Bronchial epithelial cell (primary cell): ENCODE results near the gene NOL8. TPM values are rescaled to one million over a fixed set of nuclear protein-coding genes. Genes with fewer than 3 reads are reported as not detected.

Experiments used
- DNase-seq: peaks from one replicate; pipeline ENCODE4 v3.0.0-alpha.2; 2010; ENCODE audit warnings: low read depth
- FAIRE-seq: peaks from 2 replicates; lab custom pipeline; 2011; peaks lifted over from hg19 to GRCh38; lab: Jason Lieb, UNC
- H3K27me3 ChIP-seq: 2 replicates; pipeline ENCODE4 v1.5.1; 2011; ENCODE audit warnings: low read length; ENCODE audit not compliant: control insufficient read depth, insufficient read depth
- H3K36me3 ChIP-seq: 2 replicates; pipeline ENCODE4 v1.5.1; 2011; ENCODE audit warnings: low read length; ENCODE audit not compliant: control insufficient read depth, insufficient read depth
- H3K4me3 ChIP-seq: 2 replicates; pipeline ENCODE4 v1.5.1; 2011; ENCODE audit warnings: mild to moderate bottlenecking, low read depth, low read length, control low read depth
- total RNA-seq: library from RNA; depleted of rRNA; stranded (reverse); fragments of >200 nt; gene quantifications from 2 replicates; pipeline ENCODE4 v1.2.1, GENCODE V29; 2014
- TF ChIP-seq, protein P1 (sequence below): IDR thresholded peaks from 2 replicates; pipeline ENCODE4 v1.5.1; 2011; ENCODE audit warnings: mild to moderate bottlenecking, moderate library complexity, low read length, control low read depth, inconsistent platforms; ENCODE audit not compliant: insufficient read depth, severe bottlenecking

Gene NOL8
- total RNA-seq, 1 donor from 2014 or later = 19.7 TPM

DNA sequence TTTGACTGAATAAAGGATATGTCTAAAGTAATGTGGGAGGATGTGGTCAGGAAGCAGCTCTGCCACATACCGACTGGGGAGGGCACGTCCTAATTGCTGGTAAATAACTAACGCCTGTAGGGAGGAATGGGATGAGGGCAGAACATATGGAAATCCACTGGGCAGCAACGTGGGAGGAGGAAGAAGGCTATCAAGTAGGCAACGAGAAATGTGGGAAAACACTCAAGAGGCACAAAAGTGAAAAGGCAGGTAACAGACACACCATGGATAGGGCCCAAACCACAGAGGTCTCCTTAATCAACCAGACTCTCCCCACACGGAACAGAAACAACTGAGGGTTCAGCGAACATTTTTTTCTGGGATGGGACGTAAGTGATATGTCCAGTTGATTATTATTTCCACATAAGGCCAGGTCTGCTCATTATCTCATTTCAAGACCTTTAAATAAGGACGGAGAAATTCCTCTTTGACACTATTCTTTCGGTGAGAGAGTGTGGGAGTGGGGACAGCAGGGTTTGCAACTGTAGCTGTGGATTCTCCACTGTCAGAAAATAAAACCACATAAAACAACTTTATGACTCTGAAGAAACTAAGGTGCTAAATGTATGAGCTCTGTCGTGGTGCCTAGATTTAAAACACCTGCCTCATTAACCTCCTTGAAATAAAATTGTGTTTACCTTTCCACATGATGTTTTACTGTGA lies 48.7 kb downstream of the NOL8 start:
- Histone ChIP-seq H3K36me3 (peaks cover 33% of the 10 kb centered on the region), H3K4me3 (no peak overlapping the region), H3K27me3 (no peaks in the 10 kb centered on the region)
- FAIRE-seq (no peak), DNase-seq (no peak)
- TF ChIP-seq, protein P1, sequence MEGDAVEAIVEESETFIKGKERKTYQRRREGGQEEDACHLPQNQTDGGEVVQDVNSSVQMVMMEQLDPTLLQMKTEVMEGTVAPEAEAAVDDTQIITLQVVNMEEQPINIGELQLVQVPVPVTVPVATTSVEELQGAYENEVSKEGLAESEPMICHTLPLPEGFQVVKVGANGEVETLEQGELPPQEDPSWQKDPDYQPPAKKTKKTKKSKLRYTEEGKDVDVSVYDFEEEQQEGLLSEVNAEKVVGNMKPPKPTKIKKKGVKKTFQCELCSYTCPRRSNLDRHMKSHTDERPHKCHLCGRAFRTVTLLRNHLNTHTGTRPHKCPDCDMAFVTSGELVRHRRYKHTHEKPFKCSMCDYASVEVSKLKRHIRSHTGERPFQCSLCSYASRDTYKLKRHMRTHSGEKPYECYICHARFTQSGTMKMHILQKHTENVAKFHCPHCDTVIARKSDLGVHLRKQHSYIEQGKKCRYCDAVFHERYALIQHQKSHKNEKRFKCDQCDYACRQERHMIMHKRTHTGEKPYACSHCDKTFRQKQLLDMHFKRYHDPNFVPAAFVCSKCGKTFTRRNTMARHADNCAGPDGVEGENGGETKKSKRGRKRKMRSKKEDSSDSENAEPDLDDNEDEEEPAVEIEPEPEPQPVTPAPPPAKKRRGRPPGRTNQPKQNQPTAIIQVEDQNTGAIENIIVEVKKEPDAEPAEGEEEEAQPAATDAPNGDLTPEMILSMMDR = no peak

DNA sequence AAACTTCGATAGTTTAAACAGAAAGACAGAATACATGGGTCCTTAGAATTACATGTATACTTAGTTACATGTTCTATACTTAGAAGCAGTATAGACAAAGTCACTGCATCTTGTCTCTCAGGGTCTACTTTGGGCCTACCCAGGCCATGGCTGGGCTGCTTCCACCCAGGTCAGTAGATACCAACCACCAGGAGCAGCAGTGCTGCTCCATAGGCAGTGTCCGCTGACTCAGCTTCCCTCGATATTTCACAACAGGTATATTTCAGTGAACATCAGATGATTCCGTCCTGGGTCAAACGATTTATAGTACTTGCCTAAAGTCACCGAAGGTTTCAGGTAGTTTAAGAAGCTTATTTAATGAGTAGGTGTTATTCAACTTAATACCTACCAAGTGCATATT lies 49.6 kb downstream of the NOL8 start:
- no peak for FAIRE-seq
- Histone ChIP-seq H3K36me3 (peaks cover 35% of the 10 kb centered on the region), H3K4me3 (no peak overlapping the region), H3K27me3 (no peaks in the 10 kb centered on the region)
- TF ChIP-seq, protein P1 = peak; percentile 25
- no peak for DNase-seq

DNA sequence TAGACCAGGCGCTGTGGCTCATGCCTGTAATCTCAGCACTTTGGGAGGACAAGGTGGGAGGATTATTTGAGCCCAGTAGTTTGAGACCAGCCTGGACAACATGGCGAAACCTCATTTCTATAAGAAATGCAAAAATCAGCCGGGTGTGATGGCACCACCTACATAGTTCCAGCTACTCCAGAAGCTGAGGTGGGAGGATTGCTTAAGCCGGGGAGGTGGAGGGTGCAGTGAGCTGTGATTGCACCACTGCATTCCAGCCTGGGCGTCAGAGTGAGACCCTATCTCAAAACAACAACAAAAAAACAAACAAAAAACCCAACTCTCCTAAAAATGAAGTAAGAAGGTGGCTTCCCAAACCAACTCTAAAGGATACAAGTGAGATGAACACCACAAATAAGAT lies 54.6 kb downstream of the NOL8 start:
- FAIRE-seq (no peak), DNase-seq (no peak)

DNA sequence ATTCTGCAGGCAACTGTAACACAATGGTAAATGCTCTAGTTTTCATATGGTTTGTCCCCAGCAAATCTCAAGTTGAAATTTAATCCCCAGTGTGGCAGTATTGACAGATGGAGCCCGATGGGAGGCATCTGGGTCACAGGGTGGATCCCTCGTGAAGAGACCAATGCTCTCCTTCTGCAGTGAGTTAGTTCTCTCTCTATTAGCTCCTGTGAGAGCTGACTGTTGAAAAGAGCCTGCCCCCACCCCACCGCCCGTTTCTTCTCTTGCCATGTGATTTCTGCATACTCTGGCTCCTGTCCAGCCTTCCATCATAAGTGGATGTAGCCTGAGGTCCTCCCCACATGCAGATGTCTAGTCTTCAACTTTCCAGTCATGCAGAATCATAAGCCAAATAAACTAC lies 58.7 kb downstream of the NOL8 start:
- TF ChIP-seq, protein P1 = no peak
- FAIRE-seq (no peak), DNase-seq (no peak)
- Histone ChIP-seq H3K36me3 (peaks cover 40% of the 10 kb centered on the region), H3K4me3 (no peak overlapping the region), H3K27me3 (no peaks in the 10 kb centered on the region)

More for the DNA sequence above, 54.6 kb downstream of the NOL8 start:
- TF ChIP-seq, protein P1 = no peak
- Histone ChIP-seq H3K36me3 (peaks cover 34% of the 10 kb centered on the region), H3K4me3 (no peak overlapping the region), H3K27me3 (no peaks in the 10 kb centered on the region)

DNA sequence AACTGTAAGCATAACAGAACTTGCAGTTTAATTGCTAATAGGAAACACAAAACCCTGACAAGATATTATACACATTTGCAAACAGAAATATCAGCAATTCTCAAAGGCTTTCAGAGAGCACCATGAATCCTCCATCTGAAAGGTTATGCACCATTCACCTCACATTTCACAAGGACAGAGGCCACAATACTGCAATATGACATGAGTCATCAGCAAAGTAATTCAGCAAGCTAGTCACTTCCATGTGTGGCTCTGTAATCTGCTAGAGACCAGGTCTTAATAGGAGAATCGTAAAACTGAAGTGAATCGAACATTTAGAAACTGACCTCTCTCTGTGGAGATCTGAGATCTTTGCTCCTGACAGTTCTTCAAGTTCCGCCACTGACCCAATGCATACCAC lies 60.0 kb downstream of the NOL8 start:
- TF ChIP-seq, protein P1 = no peak
- H3K36me3 ChIP-seq = peaks cover 42% of the 10 kb centered on the region
- no peaks in the 10 kb centered on the region for H3K27me3 ChIP-seq
- DNase-seq (peak; percentile 38), FAIRE-seq (no peak)
- H3K4me3 ChIP-seq = no peak overlapping the region

DNA sequence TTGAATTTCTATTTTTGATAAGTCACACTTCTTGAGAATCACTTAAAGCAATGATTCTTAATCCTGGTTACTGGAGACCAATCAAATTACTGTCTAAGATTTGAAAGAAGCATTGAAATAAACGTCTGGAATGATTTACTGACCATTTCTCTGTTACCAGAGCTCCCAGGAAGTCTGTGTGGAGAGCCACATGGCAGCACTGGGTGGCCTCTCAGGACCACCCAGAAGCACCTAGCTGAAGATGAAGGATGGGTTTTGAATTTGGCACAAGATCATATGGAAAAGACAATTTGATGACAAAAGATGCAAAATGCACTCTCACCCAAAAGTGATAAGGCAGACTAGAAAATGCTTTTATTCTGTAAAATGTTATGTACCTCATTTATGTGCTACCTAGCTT lies 62.0 kb downstream of the NOL8 start:
- DNase-seq = no peak
- Histone ChIP-seq H3K4me3 (no peak overlapping the region), H3K36me3 (peaks cover 40% of the 10 kb centered on the region), H3K27me3 (no peaks in the 10 kb centered on the region)
- TF ChIP-seq, protein P1 = no peak
- peak; percentile 36 for FAIRE-seq
